B cell (primary cell): ENCODE results near the gene MKRN2. TPM values are rescaled to one million over a fixed set of nuclear protein-coding genes. Genes with fewer than 3 reads are reported as not detected.

Experiments used
- ATAC-seq: fragments of 200-7000 bp; cut with Tn5 transposase; one replicate; pipeline ENCODE4 v1.10.0; 2021; ENCODE audit warnings: low read depth, mild to moderate bottlenecking, moderate number of reproducible peaks, moderate library complexity
- CTCF ChIA-PET: fragments of 350-600 bp; sonication (Branson Sonifier 250); formaldehyde crosslinking; loops from one replicate; lab custom pipeline; 2021; ENCODE audit warnings: antibody characterized with exemption, inconsistent platforms; lab: Charles Lee
- POLR2A ChIA-PET: fragments of 350-600 bp; sonication (Branson Sonifier 250); formaldehyde crosslinking; loops from one replicate; lab custom pipeline; 2021; ENCODE audit warnings: antibody characterized with exemption; lab: Charles Lee
- DNase-seq: peaks from one replicate; pipeline ENCODE4 v3.0.0; 2013
- H2AFZ ChIP-seq: 2 replicates; pipeline ENCODE4 v1.6.1; 2012; ENCODE audit warnings: mild to moderate bottlenecking, low read depth, low read length; ENCODE audit not compliant: insufficient read depth, poor library complexity, severe bottlenecking
- H3K27ac ChIP-seq, 2 donors: 1 replicate in 1 of 2; 2 replicates in 1 of 2; pipeline ENCODE4 v1.5.1; 2012 to 2013; ENCODE audit warnings: low read length in 2 of 2, mild to moderate bottlenecking in 2 of 2, moderate library complexity in 1 of 2
- H3K27me3 ChIP-seq, 4 experiments: fragments of 200-600 bp in 1 of 4; sonication (generic) in 1 of 4; replicated peaks in 1 of 4; 1 replicate in 2 of 4; 2 replicates in 2 of 4; pipeline versions ENCODE4 v1.6.1 to v1.7.0; 2013 to 2016; ENCODE audit warnings: low read length in 3 of 4, mild to moderate bottlenecking in 2 of 4, mixed read lengths in 1 of 4, moderate library complexity in 1 of 4; ENCODE audit not compliant: insufficient read depth in 4 of 4, control insufficient read depth in 3 of 4; ENCODE audit errors: control extremely low read depth in 1 of 4
- H3K36me3 ChIP-seq, 2 experiments: replicated peaks in 1 of 2; 1 replicate in 1 of 2; 2 replicates in 1 of 2; pipeline versions ENCODE4 v1.6.1 to v1.7.1; 2013; ENCODE audit warnings: low read length in 1 of 2; ENCODE audit not compliant: insufficient read depth in 2 of 2, control insufficient read depth in 1 of 2; ENCODE audit errors: control extremely low read depth in 1 of 2, extremely low read depth in 1 of 2
- H3K4me1 ChIP-seq, 2 donors: fragments of 200-600 bp in 1 of 2; sonication (generic) in 1 of 2; 1 replicate in 1 of 2; 2 replicates in 1 of 2; pipeline versions ENCODE4 v1.5.1 to v1.6.1; 2013 to 2017; ENCODE audit warnings: low read length in 2 of 2; ENCODE audit not compliant: control insufficient read depth in 2 of 2, insufficient read depth in 2 of 2
- H3K4me2 ChIP-seq: replicated peaks from 2 replicates; pipeline ENCODE3; 2012; ENCODE audit warnings: mild to moderate bottlenecking, low read depth, low read length; ENCODE audit not compliant: poor library complexity, severe bottlenecking
- H3K4me3 ChIP-seq, 5 experiments: fragments of 200-600 bp in 1 of 5; sonication (generic) in 1 of 5; 1 replicate in 3 of 5; 2 replicates in 2 of 5; pipeline versions ENCODE4 v1.5.1 to v1.7.0; 2011 to 2016; ENCODE audit warnings: low read length in 4 of 5, mild to moderate bottlenecking in 4 of 5, low read depth in 2 of 5, control low read depth in 1 of 5, moderate library complexity in 1 of 5; ENCODE audit not compliant: insufficient read depth in 1 of 5; ENCODE audit errors: control extremely low read depth in 1 of 5, extremely low read depth in 1 of 5
- H3K79me2 ChIP-seq: fragments of 200-600 bp; sonication (generic); one replicate; pipeline ENCODE4 v1.6.0; 2016; ENCODE audit warnings: low read length; ENCODE audit not compliant: control insufficient read depth, insufficient read depth
- H3K9ac ChIP-seq: fragments of 200-600 bp; sonication (generic); 2 replicates; pipeline ENCODE4 v1.6.1; 2017; ENCODE audit warnings: mild to moderate bottlenecking, low read length, moderate library complexity
- H3K9me3 ChIP-seq, 3 donors: one replicate each; pipeline versions ENCODE4 v1.6.1 to v1.7.1; 2013; ENCODE audit warnings: low read length in 2 of 3; ENCODE audit not compliant: control insufficient read depth in 2 of 3, insufficient read depth in 1 of 3; ENCODE audit errors: control extremely low read depth in 1 of 3
- H4K20me1 ChIP-seq: 2 replicates; pipeline ENCODE4 v1.6.0; 2012; ENCODE audit warnings: mild to moderate bottlenecking, low read length; ENCODE audit not compliant: insufficient read depth, control insufficient read depth, poor library complexity, severe bottlenecking
- H3K27ac Mint-ChIP-seq: one replicate; pipeline ENCODE4 v1.8.0; 2021; ENCODE audit warnings: mixed read lengths
- H3K27me3 Mint-ChIP-seq: one replicate; pipeline ENCODE4 v1.8.0; 2021; ENCODE audit warnings: mixed read lengths
- H3K4me1 Mint-ChIP-seq: one replicate; pipeline ENCODE4 v1.8.0; 2021; ENCODE audit warnings: mixed read lengths
- H3K4me3 Mint-ChIP-seq: one replicate; pipeline ENCODE4 v1.8.0; 2021; ENCODE audit warnings: mixed read lengths
- H3K9me3 Mint-ChIP-seq: one replicate; pipeline ENCODE4 v1.8.0; 2022; ENCODE audit warnings: mixed read lengths; ENCODE audit not compliant: insufficient read depth
- CTCF ChIP-seq: fragments of 200-600 bp; IDR thresholded peaks from one replicate; pipeline ENCODE4 v1.8.0; 2022; ENCODE audit warnings: antibody characterized with exemption, mild to moderate bottlenecking
- EZH2 ChIP-seq: IDR thresholded peaks from 2 replicates; pipeline ENCODE4 v1.6.1; 2012; ENCODE audit warnings: borderline replicate concordance, low read depth, mild to moderate bottlenecking, moderate library complexity, low read length; ENCODE audit not compliant: insufficient read depth, poor library complexity, severe bottlenecking
- WGBS: methylation state at CpG from one replicate; pipeline ENCODE4 v1.1.5; 2013; ENCODE audit warnings: missing lambda C conversion rate; ENCODE audit not compliant: insufficient coverage; 5-methylcytosine and 5-hydroxymethylcytosine counted together
- intact Hi-C: fragments of 100-400 bp; cut with micrococcal nuclease; formaldehyde crosslinking; loops from one replicate; pipeline ENCODE4 v1.10.0; 2022
- polyA plus RNA-seq: library from polyadenylated mRNA; depleted of rRNA; stranded (reverse); fragments of >200 nt; gene quantifications from 2 replicates; pipeline ENCODE4 v1.2.3, GENCODE V29; 2012
- total RNA-seq, 2 donors: library from RNA; stranded (reverse); fragments of 120-200 nt in 1 of 2; gene quantifications; 1 replicate in 1 of 2; 2 replicates in 1 of 2; pipeline versions ENCODE4 v1.2.3 to v1.2.4, GENCODE V29; 2013 to 2022

The MKRN2 gene
- total and polyA plus RNA-seq, 2 donors (not counting 1 experiment from before 2014, with no cell fraction given): 21.5 to 25.9 TPM

DNA sequence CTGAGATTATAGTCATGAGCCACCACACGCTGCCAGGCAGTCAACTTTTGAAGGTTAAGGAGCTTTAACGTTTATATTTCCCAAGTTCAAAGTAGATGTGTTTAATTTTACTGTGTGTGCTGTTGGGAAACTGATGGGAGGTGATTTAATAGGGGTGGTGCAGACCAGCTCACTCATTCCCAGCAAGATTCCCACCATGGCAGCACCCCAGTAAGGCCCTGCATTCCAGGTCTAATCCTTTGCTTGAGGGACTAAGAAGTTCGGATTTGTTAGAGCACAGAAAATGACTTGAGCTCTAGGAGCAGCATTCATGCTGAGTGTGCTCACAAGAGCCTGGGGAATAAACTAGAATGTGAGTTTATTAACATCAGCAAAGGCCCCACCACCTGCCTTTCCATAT, 47.4 kb upstream of the MKRN2 start:
- Histone ChIP-seq H3K36me3 (peaks cover 0 to 7% of the 10 kb centered on the region in 2 experiments), H3K27me3 (no peaks in the 10 kb centered on the region), H3K9me3 (no peaks in the 10 kb centered on the region), H2AFZ (no peak overlapping the region), H3K4me2 (no peak overlapping the region), H3K4me3 (no peak overlapping the region), H3K27ac (no peak overlapping the region), H3K4me1 (no peaks in the 10 kb centered on the region), H3K9ac (no peak overlapping the region), H4K20me1 (no peaks in the 10 kb centered on the region), H3K79me2 (no peaks in the 10 kb centered on the region)
- intact Hi-C loops: no loop called here
- no peaks in the 10 kb centered on the region for H3K9me3 Mint-ChIP-seq
- H3K27me3 Mint-ChIP-seq: no peaks in the 10 kb centered on the region
- CTCF ChIA-PET: no interaction called here
- ATAC-seq (no peak), DNase-seq (no peak)
- no peak overlapping the region for H3K4me3 Mint-ChIP-seq
- no peak overlapping the region for H3K27ac Mint-ChIP-seq
- POLR2A ChIA-PET: no interaction called here
- no peak for TF ChIP-seq CTCF
- no peak for TF ChIP-seq EZH2
- WGBS: 100% methylated on average over 1 of the region's 3 CpGs
- H3K4me1 Mint-ChIP-seq: no peaks in the 10 kb centered on the region

DNA sequence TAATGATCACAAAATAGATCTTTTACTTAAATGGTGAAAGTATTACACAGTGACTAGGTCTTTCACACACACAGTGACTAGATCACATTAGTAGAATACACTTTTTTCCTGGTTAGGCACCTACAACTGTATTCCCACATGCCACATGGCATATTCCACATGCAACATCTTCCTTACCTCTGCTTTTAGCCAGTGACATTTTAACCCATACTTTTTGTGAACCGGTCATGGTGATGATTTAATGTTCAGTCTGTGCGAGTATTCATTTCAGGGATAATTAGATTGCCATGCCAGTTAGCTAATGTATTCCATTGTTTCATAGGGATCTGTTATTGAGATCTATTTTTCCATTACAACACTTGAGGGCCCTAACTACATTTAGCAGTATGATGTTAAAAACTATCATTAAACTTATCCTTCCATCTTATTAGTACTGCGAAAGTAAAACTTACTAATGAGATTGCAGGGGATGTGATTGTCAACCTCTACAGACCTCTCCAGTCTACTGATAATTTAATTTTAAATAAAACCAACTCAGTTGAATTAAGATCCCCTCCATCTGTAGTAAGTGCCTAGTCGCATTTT, 44.3 kb upstream of the MKRN2 start:
- Histone ChIP-seq H3K9me3 (no peaks in the 10 kb centered on the region), H2AFZ (no peak overlapping the region), H3K4me2 (no peak overlapping the region), H3K9ac (no peak overlapping the region), H3K36me3 (peaks cover 0 to 2% of the 10 kb centered on the region in 2 experiments), H4K20me1 (no peaks in the 10 kb centered on the region), H3K79me2 (no peaks in the 10 kb centered on the region), H3K4me1 (no peaks in the 10 kb centered on the region), H3K27ac (no peak overlapping the region), H3K4me3 (no peak overlapping the region), H3K27me3 (no peaks in the 10 kb centered on the region)
- Mint-ChIP-seq H3K27ac (no peak overlapping the region), H3K4me1 (no peaks in the 10 kb centered on the region), H3K27me3 (no peaks in the 10 kb centered on the region), H3K4me3 (no peak overlapping the region), H3K9me3 (no peaks in the 10 kb centered on the region)
- intact Hi-C loops: no loop called here
- ATAC-seq (no peak), DNase-seq (no peak)
- WGBS: no CpG with 5 or more reads among the region's 4 CpGs
- ChIA-PET POLR2A (no interaction called here), CTCF (no interaction called here)
- no peak for TF ChIP-seq EZH2
- no peak for TF ChIP-seq CTCF
